ENCODE data around the gene KLHL11.

- TF ChIP-seq CTCF (IDR thresholded peaks at IDR 0.05; ENCODE audit: low read length): no peak
- no peak for TF ChIP-seq EZH2 (IDR thresholded peaks at IDR 0.05; ENCODE audit: borderline replicate concordance, low read length)
Observed at GRCh38 chr17:41868568-41868967, 3.3 kb upstream of the KLHL11 start.

Measured in OCI-LY1 (cell line).